HepG2 (cell line): ENCODE results near the gene DYRK1B.

ENCODE experiments used
- CENPT ChIP-seq: sonication (generic); formaldehyde crosslinking; IDR thresholded peaks from 2 replicates; pipeline ENCODE4 v1.8.0; 2022; ENCODE audit warnings: low read depth, mild to moderate bottlenecking, moderate library complexity, missing genetic modification reagents
- ELF3 ChIP-seq: IDR thresholded peaks from 2 replicates; pipeline ENCODE4 v1.6.1; 2016; ENCODE audit warnings: missing genetic modification reagents, missing compliant biosample characterization
- FOXJ3 ChIP-seq: sonication (generic); formaldehyde crosslinking; IDR thresholded peaks from 2 replicates; pipeline ENCODE4 v1.4.0; 2020; ENCODE audit warnings: missing genetic modification reagents, mild to moderate bottlenecking, borderline replicate concordance
- GABPA ChIP-seq, 2 experiments: IDR thresholded peaks; 2 replicates each; pipeline ENCODE4 v1.6.1; 2011 to 2016; ENCODE audit warnings: low read depth in 2 of 2, low read length in 1 of 2, missing biosample characterization in 1 of 2, missing genetic modification characterization in 1 of 2
- HDAC6 ChIP-seq: fragments of 200-600 bp; sonication (generic); IDR thresholded peaks from 2 replicates; pipeline ENCODE4 v1.7.0; 2017; ENCODE audit warnings: mild to moderate bottlenecking, antibody characterized with exemption, low read length, low read depth
- HNF4G ChIP-seq, 2 experiments: sonication (generic) in 1 of 2; formaldehyde crosslinking in 1 of 2; IDR thresholded peaks; 2 replicates each; pipeline versions ENCODE4 v1.4.0 to v1.6.1; 2011 to 2020; ENCODE audit warnings: borderline replicate concordance in 2 of 2, low read depth in 2 of 2, mild to moderate bottlenecking in 2 of 2, low read length in 1 of 2, missing genetic modification reagents in 1 of 2, moderate library complexity in 1 of 2
- MYNN ChIP-seq: sonication (generic); formaldehyde crosslinking; IDR thresholded peaks from 2 replicates; pipeline ENCODE4 v1.4.0; 2020; ENCODE audit warnings: mild to moderate bottlenecking, low read depth, missing genetic modification reagents
- NFE2L1 ChIP-seq: sonication (generic); formaldehyde crosslinking; IDR thresholded peaks from 2 replicates; pipeline ENCODE4 v1.4.0; 2020; ENCODE audit warnings: missing genetic modification reagents, mild to moderate bottlenecking, borderline replicate concordance
- SMAD9 ChIP-seq: sonication (generic); formaldehyde crosslinking; IDR thresholded peaks from 2 replicates; pipeline ENCODE4 v1.5.1; 2020; ENCODE audit warnings: mild to moderate bottlenecking, missing genetic modification reagents
- SMC3 ChIP-seq: IDR thresholded peaks from 2 replicates; pipeline ENCODE4 v1.6.1; 2011; ENCODE audit warnings: low read length, improper control_type of control experiment
- ZKSCAN5 ChIP-seq: sonication (generic); formaldehyde crosslinking; IDR thresholded peaks from 2 replicates; pipeline ENCODE4 v1.5.1; 2020; ENCODE audit warnings: mild to moderate bottlenecking, missing genetic modification reagents
- ZNF883 ChIP-seq: sonication (generic); formaldehyde crosslinking; IDR thresholded peaks from 2 replicates; pipeline ENCODE4 v1.5.1; 2020; ENCODE audit warnings: mild to moderate bottlenecking, missing genetic modification reagents; ENCODE audit errors: not compliant biosample characterization
- TF ChIP-seq, protein P1 (sequence below): sonication (generic); formaldehyde crosslinking; IDR thresholded peaks from 2 replicates; pipeline ENCODE4 v1.4.0; 2020; ENCODE audit warnings: missing genetic modification reagents
- TF ChIP-seq, protein P2 (sequence below): sonication (generic); formaldehyde crosslinking; IDR thresholded peaks from 2 replicates; pipeline ENCODE4 v1.5.0; 2020; ENCODE audit warnings: mild to moderate bottlenecking, missing genetic modification reagents, moderate library complexity

DNA sequence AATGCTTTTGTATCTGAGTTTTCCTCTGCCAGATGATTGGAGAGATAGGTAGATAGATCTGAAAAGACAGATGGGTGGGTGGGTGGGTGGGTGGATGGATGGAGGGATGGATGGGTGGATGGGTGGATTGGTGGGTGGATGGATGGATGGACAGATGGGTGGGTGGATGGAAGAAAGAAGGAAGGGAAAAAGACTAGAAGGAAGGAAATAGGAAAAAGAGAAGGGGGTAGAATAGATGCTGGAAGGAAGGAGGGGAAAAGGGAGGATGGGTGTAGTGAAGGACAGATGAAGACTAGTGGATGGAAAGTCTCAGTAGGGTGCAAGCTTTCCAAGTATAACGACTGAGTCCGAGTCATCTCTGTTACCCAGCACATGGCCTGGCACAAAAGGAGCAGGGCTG is 31.2 kb upstream of the DYRK1B start:
- TF ChIP-seq HNF4G (IDR thresholded peaks at IDR 0.05; ENCODE audit: borderline replicate concordance, low read depth, low read length) (no peak), HNF4G (CRISPR knock-in tag; IDR thresholded peaks at IDR 0.05; ENCODE audit: borderline replicate concordance, low read depth) (no peak), ZKSCAN5 (CRISPR knock-in tag) (no peak), HDAC6 (no peak), FOXJ3 (CRISPR knock-in tag) (no peak), GABPA (IDR thresholded peaks at IDR 0.05; ENCODE audit: low read depth, low read length) (no peak), GABPA (CRISPR knock-in tag; IDR thresholded peaks at IDR 0.05; ENCODE audit: low read depth) (no peak), SMAD9 (CRISPR knock-in tag) (no peak), NFE2L1 (CRISPR knock-in tag) (no peak), ZNF883 (no peak), ELF3 (no peak), MYNN (no peak), SMC3 (no peak), CENPT (no peak)
- TF ChIP-seq, protein P1, sequence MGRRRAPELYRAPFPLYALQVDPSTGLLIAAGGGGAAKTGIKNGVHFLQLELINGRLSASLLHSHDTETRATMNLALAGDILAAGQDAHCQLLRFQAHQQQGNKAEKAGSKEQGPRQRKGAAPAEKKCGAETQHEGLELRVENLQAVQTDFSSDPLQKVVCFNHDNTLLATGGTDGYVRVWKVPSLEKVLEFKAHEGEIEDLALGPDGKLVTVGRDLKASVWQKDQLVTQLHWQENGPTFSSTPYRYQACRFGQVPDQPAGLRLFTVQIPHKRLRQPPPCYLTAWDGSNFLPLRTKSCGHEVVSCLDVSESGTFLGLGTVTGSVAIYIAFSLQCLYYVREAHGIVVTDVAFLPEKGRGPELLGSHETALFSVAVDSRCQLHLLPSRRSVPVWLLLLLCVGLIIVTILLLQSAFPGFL (CRISPR knock-in tag) = no peak
- TF ChIP-seq, protein P2, sequence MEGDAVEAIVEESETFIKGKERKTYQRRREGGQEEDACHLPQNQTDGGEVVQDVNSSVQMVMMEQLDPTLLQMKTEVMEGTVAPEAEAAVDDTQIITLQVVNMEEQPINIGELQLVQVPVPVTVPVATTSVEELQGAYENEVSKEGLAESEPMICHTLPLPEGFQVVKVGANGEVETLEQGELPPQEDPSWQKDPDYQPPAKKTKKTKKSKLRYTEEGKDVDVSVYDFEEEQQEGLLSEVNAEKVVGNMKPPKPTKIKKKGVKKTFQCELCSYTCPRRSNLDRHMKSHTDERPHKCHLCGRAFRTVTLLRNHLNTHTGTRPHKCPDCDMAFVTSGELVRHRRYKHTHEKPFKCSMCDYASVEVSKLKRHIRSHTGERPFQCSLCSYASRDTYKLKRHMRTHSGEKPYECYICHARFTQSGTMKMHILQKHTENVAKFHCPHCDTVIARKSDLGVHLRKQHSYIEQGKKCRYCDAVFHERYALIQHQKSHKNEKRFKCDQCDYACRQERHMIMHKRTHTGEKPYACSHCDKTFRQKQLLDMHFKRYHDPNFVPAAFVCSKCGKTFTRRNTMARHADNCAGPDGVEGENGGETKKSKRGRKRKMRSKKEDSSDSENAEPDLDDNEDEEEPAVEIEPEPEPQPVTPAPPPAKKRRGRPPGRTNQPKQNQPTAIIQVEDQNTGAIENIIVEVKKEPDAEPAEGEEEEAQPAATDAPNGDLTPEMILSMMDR (CRISPR knock-in tag) = no peak
